PC-3 (cell line): ENCODE data around the gene ADD1. TPM values are rescaled to one million over a fixed set of nuclear protein-coding genes. Genes with fewer than 3 reads are reported as not detected.
A peak's percentile ranks its signal among the peaks of the same experiment; 100 is the strongest.

Experiments
- ATAC-seq: fragments of 200-7000 bp; cut with Tn5 transposase; 2 replicates; pipeline ENCODE4 v1.9.1; 2020; ENCODE audit warnings: mild to moderate bottlenecking, moderate library complexity
- BruUV-seq: library from RNA; stranded (reverse); fragments of 400-500 nt; replicated peaks from 2 replicates; lab custom pipeline; 2021; lab: Mats Ljungman, UMichigan
- CTCF ChIA-PET: fragments of 300-600 bp; sonication (Branson Sonifier 250); formaldehyde crosslinking; loops from one replicate; lab custom pipeline; 2022; ENCODE audit warnings: antibody characterized with exemption; lab: Charles Lee
- POLR2A ChIA-PET: fragments of 300-600 bp; sonication (Branson Sonifier 250); formaldehyde crosslinking; loops from one replicate; lab custom pipeline; 2022; ENCODE audit warnings: antibody characterized with exemption; ENCODE audit not compliant: unreplicated experiment; lab: Charles Lee
- DNase-seq: peaks from one replicate; pipeline ENCODE4 v3.0.0-alpha.2; 2015
- H2AFZ ChIP-seq: fragments of 300-600 bp; sonication (generic); 2 replicates; pipeline ENCODE4 v1.6.0; 2016; ENCODE audit warnings: antibody characterized with exemption, low read length
- H3F3A ChIP-seq: fragments of 300-600 bp; sonication (generic); one replicate; pipeline ENCODE4 v1.6.0; 2017; ENCODE audit warnings: antibody characterized with exemption, low read length, control low read depth, mild to moderate bottlenecking; ENCODE audit not compliant: unreplicated experiment
- H3K27ac ChIP-seq: fragments of 300-600 bp; sonication (generic); 2 replicates; pipeline ENCODE4 v1.5.1; 2016; ENCODE audit warnings: mild to moderate bottlenecking, low read length
- H3K27me3 ChIP-seq: fragments of 300-600 bp; sonication (generic); 2 replicates; pipeline ENCODE4 v1.6.1; 2016; ENCODE audit warnings: low read length, mixed read lengths
- H3K36me3 ChIP-seq: fragments of 300-600 bp; sonication (generic); 2 replicates; pipeline ENCODE4 v1.6.1; 2016; ENCODE audit warnings: low read depth, mixed run types, low read length, mixed read lengths
- H3K4me1 ChIP-seq: fragments of 300-600 bp; sonication (generic); 2 replicates; pipeline ENCODE4 v1.5.1; 2016; ENCODE audit warnings: low read length; ENCODE audit not compliant: insufficient read depth
- H3K4me2 ChIP-seq: fragments of 300-600 bp; sonication (generic); 2 replicates; pipeline ENCODE4 v1.6.0; 2016; ENCODE audit warnings: low read length
- H3K4me3 ChIP-seq: fragments of 300-600 bp; sonication (generic); 2 replicates; pipeline ENCODE4 v1.5.1; 2016; ENCODE audit warnings: mild to moderate bottlenecking, low read length, mixed read lengths
- H3K79me2 ChIP-seq: fragments of 300-600 bp; sonication (generic); 2 replicates; pipeline ENCODE4 v1.6.1; 2017; ENCODE audit warnings: low read length, mixed read lengths
- H3K9ac ChIP-seq: fragments of 300-600 bp; sonication (generic); 2 replicates; pipeline ENCODE4 v1.6.0; 2016; ENCODE audit warnings: mild to moderate bottlenecking, low read length
- H3K9me2 ChIP-seq: fragments of 300-600 bp; sonication (generic); replicated peaks from 2 replicates; pipeline ENCODE4 v1.6.1; 2016; ENCODE audit warnings: mixed run types, low read length, mixed read lengths
- H3K9me3 ChIP-seq: fragments of 300-600 bp; sonication (generic); 2 replicates; pipeline ENCODE4 v1.6.1; 2016; ENCODE audit warnings: low read length, mixed read lengths
- H4K20me1 ChIP-seq: fragments of 300-600 bp; sonication (generic); 2 replicates; pipeline ENCODE4 v1.6.1; 2016; ENCODE audit warnings: low read length, mixed read lengths
- EZH2 ChIP-seq: fragments of 300-600 bp; sonication (generic); IDR thresholded peaks from one replicate; pipeline ENCODE4 v1.6.1; 2017; ENCODE audit warnings: antibody characterized with exemption, mild to moderate bottlenecking, low read length; ENCODE audit not compliant: unreplicated experiment
- EZH2phosphoT487 ChIP-seq: fragments of 300-600 bp; sonication (generic); IDR thresholded peaks from 2 replicates; pipeline ENCODE4 v1.6.1; 2018; ENCODE audit warnings: mild to moderate bottlenecking, antibody characterized with exemption, low read length, borderline replicate concordance
- intact Hi-C: fragments of 100-400 bp; cut with micrococcal nuclease; formaldehyde crosslinking; loops from 2 replicates; pipeline ENCODE4 v1.9.0; 2023
- total RNA-seq: library from RNA; depleted of rRNA; stranded (reverse); fragments of >200 nt; gene quantifications from 2 replicates; pipeline ENCODE4 v1.2.3, GENCODE V29; 2014
- TF ChIP-seq, protein P1 (sequence below): fragments of 300-600 bp; sonication (generic); conservative IDR thresholded peaks from 2 replicates; pipeline ENCODE4 v1.5.1; 2017; ENCODE audit warnings: antibody characterized with exemption, low read depth, mild to moderate bottlenecking, low read length

ADD1 gene
- total RNA-seq, 1 experiment from 2014 or later, result 118 TPM

DNA sequence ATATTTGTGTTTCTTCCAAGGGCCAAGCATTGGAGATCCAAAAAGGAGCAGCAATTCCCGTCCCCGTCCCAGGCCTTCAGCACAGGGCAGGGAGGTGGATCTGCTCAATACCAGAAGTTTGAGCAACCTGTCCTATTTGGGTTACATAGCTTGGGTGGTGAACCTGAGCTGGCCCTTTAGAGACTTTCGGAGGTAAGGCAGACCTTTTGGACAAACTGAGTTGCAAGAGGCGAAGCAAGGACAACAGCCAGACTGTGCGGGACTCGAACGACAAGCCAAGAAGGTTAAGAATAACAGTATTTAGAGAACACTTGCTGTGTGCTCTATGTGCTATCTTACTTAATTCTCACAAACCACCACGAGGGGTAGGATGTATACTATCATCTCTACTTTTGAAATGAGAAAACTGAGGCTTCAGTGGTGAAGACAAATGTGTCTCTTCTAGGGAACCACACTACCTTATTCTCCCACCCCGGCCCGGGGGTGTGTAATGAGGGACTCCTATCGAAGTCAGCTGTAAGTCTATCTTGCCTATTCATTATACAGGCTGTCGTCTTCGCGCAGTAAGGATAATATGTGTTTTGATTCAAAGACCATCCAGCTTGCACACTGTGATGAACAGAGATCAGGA, 118.3 kb downstream of the ADD1 start:
- H4K20me1 ChIP-seq, result peaks cover 17% of the 10 kb centered on the region
- no peak overlapping the region for H3K27ac ChIP-seq
- H3K79me2 ChIP-seq, result peaks cover 61% of the 10 kb centered on the region
- peak overlapping the region; percentile 98 for H3K9ac ChIP-seq
- ChIA-PET POLR2A (interaction anchor here (0.6 to 1.0 kb wide), 2 partner anchors 8 to 424 kb away, joined by 3 to 8 read pairs; no protein-coding TSS in a partner anchor), CTCF (no interaction called here)
- no peaks in the 10 kb centered on the region for H3K27me3 ChIP-seq
- peaks cover 6% of the 10 kb centered on the region for H3K36me3 ChIP-seq
- TSS peak; percentile 53 for BruUV-seq
- peaks cover 6% of the 10 kb centered on the region; the same call in 1 of the 2 replicates for H3K4me1 ChIP-seq
- H3K4me2 ChIP-seq, result peak overlapping the region; percentile 90
- no peaks in the 10 kb centered on the region for H3K9me2 ChIP-seq
- no peak overlapping the region for H2AFZ ChIP-seq
- DNase-seq (no peak), ATAC-seq (no peak)
- no peaks in the 10 kb centered on the region for H3F3A ChIP-seq
- intact Hi-C loops, result loop anchor here (5.0 kb wide), 1 partner anchor 75 kb away; no protein-coding TSS in a partner anchor
- TF ChIP-seq, protein P1, sequence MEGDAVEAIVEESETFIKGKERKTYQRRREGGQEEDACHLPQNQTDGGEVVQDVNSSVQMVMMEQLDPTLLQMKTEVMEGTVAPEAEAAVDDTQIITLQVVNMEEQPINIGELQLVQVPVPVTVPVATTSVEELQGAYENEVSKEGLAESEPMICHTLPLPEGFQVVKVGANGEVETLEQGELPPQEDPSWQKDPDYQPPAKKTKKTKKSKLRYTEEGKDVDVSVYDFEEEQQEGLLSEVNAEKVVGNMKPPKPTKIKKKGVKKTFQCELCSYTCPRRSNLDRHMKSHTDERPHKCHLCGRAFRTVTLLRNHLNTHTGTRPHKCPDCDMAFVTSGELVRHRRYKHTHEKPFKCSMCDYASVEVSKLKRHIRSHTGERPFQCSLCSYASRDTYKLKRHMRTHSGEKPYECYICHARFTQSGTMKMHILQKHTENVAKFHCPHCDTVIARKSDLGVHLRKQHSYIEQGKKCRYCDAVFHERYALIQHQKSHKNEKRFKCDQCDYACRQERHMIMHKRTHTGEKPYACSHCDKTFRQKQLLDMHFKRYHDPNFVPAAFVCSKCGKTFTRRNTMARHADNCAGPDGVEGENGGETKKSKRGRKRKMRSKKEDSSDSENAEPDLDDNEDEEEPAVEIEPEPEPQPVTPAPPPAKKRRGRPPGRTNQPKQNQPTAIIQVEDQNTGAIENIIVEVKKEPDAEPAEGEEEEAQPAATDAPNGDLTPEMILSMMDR, result no peak
- TF ChIP-seq EZH2 (no peak), EZH2phosphoT487 (no peak)
- no peaks in the 10 kb centered on the region for H3K9me3 ChIP-seq
- peak overlapping the region; percentile 86 for H3K4me3 ChIP-seq

DNA sequence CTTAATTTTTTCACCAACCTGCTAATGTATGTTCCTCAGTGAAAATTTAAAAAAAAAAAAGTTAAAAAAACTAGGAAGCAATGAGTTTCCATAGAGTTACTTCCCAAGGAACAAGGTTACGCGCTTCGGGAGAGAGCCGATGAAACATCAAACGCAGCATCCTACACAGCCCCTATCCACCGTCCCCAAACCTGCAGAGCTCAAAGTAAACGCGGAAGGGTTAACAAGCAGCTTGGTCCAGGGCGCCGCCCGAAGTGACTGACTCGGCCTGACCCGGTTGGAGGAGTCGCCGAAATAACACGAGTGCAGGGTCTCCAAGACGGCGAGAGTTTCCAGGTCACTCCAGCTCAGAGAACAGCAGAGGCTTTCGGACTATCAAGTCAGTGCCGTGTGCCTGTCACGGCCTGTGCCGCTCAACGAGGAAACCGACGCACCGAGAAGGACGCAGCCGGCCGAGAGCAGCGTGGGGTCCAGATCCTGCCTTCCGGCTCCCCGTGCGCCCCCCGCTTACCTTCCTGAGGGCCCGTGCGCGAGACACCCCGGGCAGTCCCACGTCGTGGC, 119.0 kb downstream of the ADD1 start:
- Histone ChIP-seq H3K36me3 (no peaks in the 10 kb centered on the region; the same call in 1 of the 2 replicates), H3K79me2 (peaks cover 55% of the 10 kb centered on the region), H3K4me3 (peak overlapping the region; percentile 86), H3K4me2 (peak overlapping the region; percentile 90), H3F3A (no peaks in the 10 kb centered on the region), H3K9ac (peak overlapping the region; percentile 98), H2AFZ (peak overlapping the region; percentile 90), H3K27ac (peak overlapping the region; percentile 59), H3K9me2 (no peaks in the 10 kb centered on the region), H3K4me1 (peaks cover 6% of the 10 kb centered on the region; the same call in 1 of the 2 replicates), H4K20me1 (peaks cover 17% of the 10 kb centered on the region), H3K9me3 (no peaks in the 10 kb centered on the region), H3K27me3 (no peaks in the 10 kb centered on the region)
- DNase-seq (peak; percentile 25), ATAC-seq (peak; percentile 28)
- ChIA-PET CTCF (interaction anchor here (0.6 to 1.5 kb wide), 2 partner anchors 14 to 47 kb away, joined by 4 to 5 read pairs; no protein-coding TSS in a partner anchor), POLR2A (interaction anchor here (1.0 kb wide), 1 partner anchor 8 kb away, joined by 3 read pairs; no protein-coding TSS in a partner anchor)
- TF ChIP-seq EZH2 (no peak), EZH2phosphoT487 (no peak)
- TF ChIP-seq, protein P1, result no peak
- intact Hi-C loops, result loop anchor here (5.0 kb wide), 1 partner anchor 75 kb away; no protein-coding TSS in a partner anchor
- no TSS peak for BruUV-seq
